NCI-H2107 treated with DMSO at 0.1 percent for 48 hours (cell line): ENCODE measurements around the gene KAT2B.
"Not testable (repeated sequence)": the region's sequence is repeated elsewhere in the genome, so short reads cannot be mapped to it uniquely, and the experiment has no call there.

Experiments
- DNase-seq: peaks from one replicate; lab custom pipeline; 2025; ENCODE audit not compliant: unreplicated experiment; lab: John Stamatoyannopoulos, UW

KAT2B gene

GRCh38 chr3:20041197-20041780 is 1.0 kb downstream of the KAT2B start:
- peak; percentile 23 for DNase-seq

GRCh38 chr3:20042331-20042730 is 2.1 kb downstream of the KAT2B start:
- DNase-seq = no peak

- no peak for DNase-seq
Measured at GRCh38 chr3:20043396-20043795, 3.1 kb downstream of the KAT2B start.

- DNase-seq = no peak
Measured at GRCh38 chr3:20043825-20044224, 3.6 kb downstream of the KAT2B start.

- not testable (repeated sequence) for DNase-seq
Measured at GRCh38 chr3:20045141-20045540, 4.9 kb downstream of the KAT2B start.

GRCh38 chr3:20046556-20046955 is 6.3 kb downstream of the KAT2B start:
- no peak for DNase-seq

GRCh38 chr3:20047341-20047779 is 7.1 kb downstream of the KAT2B start:
- no peak for DNase-seq

- DNase-seq = no peak
Measured at GRCh38 chr3:20047976-20048883, 8.0 kb downstream of the KAT2B start.

GRCh38 chr3:20051123-20051806 is 11.0 kb downstream of the KAT2B start:
- DNase-seq = no peak

- no peak for DNase-seq
Measured at GRCh38 chr3:20052851-20053250, 12.6 kb downstream of the KAT2B start.

- DNase-seq = no peak
Measured at GRCh38 chr3:20054549-20054987, 14.3 kb downstream of the KAT2B start.

GRCh38 chr3:20055020-20055775 is 15.0 kb downstream of the KAT2B start:
- no peak for DNase-seq

GRCh38 chr3:20055842-20056241 is 15.6 kb downstream of the KAT2B start:
- no peak for DNase-seq

- DNase-seq = no peak
Measured at GRCh38 chr3:20056725-20057611, 16.7 kb downstream of the KAT2B start.

- DNase-seq = no peak
Measured at GRCh38 chr3:20057612-20058180, 17.4 kb downstream of the KAT2B start.

- DNase-seq = no peak
Measured at GRCh38 chr3:20059929-20060328, 19.7 kb downstream of the KAT2B start.

- no peak for DNase-seq
Measured at GRCh38 chr3:20060974-20061685, 20.9 kb downstream of the KAT2B start.

GRCh38 chr3:20062996-20063395 is 22.8 kb downstream of the KAT2B start:
- DNase-seq = no peak

GRCh38 chr3:20064387-20064786 is 24.1 kb downstream of the KAT2B start:
- no peak for DNase-seq
